Measurements from ENCODE around the gene TPX2. TPM values are rescaled to one million over a fixed set of nuclear protein-coding genes. Genes with fewer than 3 reads are reported as not detected.

TPX2 gene
- total and polyA plus RNA-seq, 2 of the 8 experiments (the other 6 are each of a cell fraction or from before 2014, with no cell fraction given) = 43.6 to 125 TPM

GRCh38 chr20:31824554-31825313 lies 85.6 kb downstream of the TPX2 start (continued):
- TF ChIP-seq CBX8 (IDR thresholded peaks at IDR 0.05; ENCODE audit: borderline replicate concordance, low read depth, low read length) = no peak
- TF ChIP-seq CTCF (IDR thresholded peaks at IDR 0.05; ENCODE audit: control extremely low read depth in 1 of 3, insufficient read depth in 1 of 3, low read depth in 1 of 3, low read length in 3 of 3) = no peak
- no peak for TF ChIP-seq SIRT6 (IDR thresholded peaks at IDR 0.05; ENCODE audit: low read length)
- no peak for TF ChIP-seq BACH1 (IDR thresholded peaks at IDR 0.05; ENCODE audit: low read length)
- no peak for TF ChIP-seq TAF1 (IDR thresholded peaks at IDR 0.05; ENCODE audit: low read depth, low read length)
- no peak for TF ChIP-seq ATF2 (IDR thresholded peaks at IDR 0.05; ENCODE audit: low read length)
- no peak for TF ChIP-seq RBBP5 (IDR thresholded peaks at IDR 0.05; ENCODE audit: borderline replicate concordance, low read depth, low read length)
- no peak for TF ChIP-seq KDM1A (IDR thresholded peaks at IDR 0.05; ENCODE audit: borderline replicate concordance, low read length)
- no peak for TF ChIP-seq JUN (IDR thresholded peaks at IDR 0.05; ENCODE audit: low read depth, low read length)
